HG02588 (cell line): ENCODE results near the gene CCDC188.

ENCODE experiments used
- ATAC-seq: cut with Tn5 transposase; IDR thresholded peaks from one replicate; pipeline ENCODE4 v1.9.1; 2021; ENCODE audit warnings: mild to moderate bottlenecking, moderate library complexity; ENCODE audit not compliant: unreplicated experiment

Gene CCDC188

GRCh38 chr22:20151276-20151588 is 377 bp upstream of the CCDC188 start:
- no peak for ATAC-seq

DNA sequence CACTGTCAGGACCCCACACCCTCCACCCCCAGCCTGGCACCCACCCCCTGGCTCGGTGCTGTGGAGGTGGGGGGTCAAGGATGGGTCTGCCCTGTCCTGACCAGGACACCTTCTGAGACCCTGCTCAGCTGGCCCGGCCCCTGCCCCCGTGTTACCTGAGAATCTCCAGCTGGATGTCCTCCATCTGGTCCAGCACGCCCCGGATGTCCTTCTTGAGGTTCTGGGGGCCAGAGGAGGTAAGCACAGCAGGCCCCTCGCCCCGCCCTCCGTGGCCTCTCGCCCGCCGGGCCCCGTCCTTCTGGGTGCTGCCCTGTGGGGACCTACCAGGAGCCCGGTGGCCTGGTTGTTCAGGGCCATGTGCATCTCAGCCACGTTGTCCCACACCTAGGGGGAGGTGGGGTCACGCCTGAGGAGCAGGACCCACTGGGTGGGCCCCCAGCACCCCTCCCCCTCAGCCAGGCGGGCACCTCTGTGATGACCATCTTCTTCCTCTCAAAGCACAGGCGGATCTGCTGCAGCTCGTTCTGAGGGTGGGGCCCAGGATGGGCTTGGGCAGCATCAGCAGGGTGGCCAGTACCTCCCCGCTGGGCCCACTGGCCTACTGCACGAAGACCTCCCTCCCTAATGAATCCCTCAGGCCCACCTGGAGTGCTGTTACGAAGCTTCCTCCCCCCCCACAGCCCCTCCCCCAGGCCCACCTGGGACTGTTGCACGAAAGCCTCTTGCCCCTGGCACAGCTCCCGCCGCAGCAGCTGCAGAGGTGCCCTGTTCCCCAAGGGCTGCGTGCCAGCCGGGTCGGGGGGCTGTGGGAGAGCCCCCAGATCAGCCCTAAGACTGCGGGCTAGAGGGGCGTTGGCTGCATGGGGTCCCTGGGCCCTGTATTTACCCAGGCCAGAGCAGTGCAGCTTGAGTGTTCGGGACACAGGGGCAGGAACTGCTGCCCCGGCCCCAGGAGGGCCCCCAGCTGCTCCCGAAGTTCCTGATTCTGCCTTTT is 1.3 kb downstream of the CCDC188 start:
- ATAC-seq = no peak

- ATAC-seq = no peak
Observed at GRCh38 chr22:20148414-20148813, 2.4 kb downstream of the CCDC188 start.

GRCh38 chr22:20147237-20147988 is 3.4 kb downstream of the CCDC188 start:
- no peak for ATAC-seq

DNA sequence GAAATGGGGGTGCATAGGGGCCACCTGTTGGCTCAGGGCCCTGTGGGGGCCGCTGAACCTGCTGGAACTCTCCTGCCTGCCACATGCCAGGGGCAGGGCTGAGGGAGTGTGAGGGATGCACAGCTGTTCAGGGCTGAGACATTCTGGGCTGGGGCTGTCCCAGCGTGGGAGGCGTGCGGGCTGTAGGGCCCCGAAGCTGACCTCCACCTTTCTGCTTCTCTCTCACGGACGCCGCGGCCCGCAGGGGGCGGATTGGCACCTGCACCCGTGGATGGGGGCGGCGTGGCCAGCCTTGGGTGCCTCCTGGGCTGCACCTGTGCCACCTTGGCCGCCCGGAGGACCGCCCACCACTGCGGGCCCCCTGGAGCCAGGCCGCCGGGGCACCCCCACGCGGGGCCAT is 4.1 kb downstream of the CCDC188 start:
- no peak for ATAC-seq

DNA sequence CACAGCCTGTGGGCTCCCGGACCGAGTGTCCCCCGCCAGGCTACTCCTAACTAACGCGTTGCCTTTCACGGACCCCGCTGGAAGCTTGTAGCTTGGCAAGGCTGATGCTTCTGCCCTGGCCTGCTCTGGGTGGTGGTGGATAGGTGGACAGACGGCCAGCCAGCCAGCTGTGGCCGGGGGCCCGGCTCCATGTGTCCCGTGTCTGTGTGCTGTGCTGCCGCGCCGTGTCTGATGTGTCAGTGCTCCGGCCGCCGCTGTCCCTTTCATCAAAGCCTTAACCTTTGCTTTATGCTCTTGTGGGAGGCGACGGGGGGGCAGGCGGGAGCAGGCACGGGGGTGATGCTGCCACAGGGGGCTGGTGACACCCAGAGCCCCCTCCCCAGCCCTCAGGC is 5.0 kb downstream of the CCDC188 start:
- ATAC-seq = no peak

GRCh38 chr22:20145206-20145831 is 5.5 kb downstream of the CCDC188 start:
- ATAC-seq = no peak

- ATAC-seq = no peak
Observed at GRCh38 chr22:20143883-20144665, 6.8 kb downstream of the CCDC188 start.

- no peak for ATAC-seq
Observed at GRCh38 chr22:20142711-20143621, 7.9 kb downstream of the CCDC188 start.

DNA sequence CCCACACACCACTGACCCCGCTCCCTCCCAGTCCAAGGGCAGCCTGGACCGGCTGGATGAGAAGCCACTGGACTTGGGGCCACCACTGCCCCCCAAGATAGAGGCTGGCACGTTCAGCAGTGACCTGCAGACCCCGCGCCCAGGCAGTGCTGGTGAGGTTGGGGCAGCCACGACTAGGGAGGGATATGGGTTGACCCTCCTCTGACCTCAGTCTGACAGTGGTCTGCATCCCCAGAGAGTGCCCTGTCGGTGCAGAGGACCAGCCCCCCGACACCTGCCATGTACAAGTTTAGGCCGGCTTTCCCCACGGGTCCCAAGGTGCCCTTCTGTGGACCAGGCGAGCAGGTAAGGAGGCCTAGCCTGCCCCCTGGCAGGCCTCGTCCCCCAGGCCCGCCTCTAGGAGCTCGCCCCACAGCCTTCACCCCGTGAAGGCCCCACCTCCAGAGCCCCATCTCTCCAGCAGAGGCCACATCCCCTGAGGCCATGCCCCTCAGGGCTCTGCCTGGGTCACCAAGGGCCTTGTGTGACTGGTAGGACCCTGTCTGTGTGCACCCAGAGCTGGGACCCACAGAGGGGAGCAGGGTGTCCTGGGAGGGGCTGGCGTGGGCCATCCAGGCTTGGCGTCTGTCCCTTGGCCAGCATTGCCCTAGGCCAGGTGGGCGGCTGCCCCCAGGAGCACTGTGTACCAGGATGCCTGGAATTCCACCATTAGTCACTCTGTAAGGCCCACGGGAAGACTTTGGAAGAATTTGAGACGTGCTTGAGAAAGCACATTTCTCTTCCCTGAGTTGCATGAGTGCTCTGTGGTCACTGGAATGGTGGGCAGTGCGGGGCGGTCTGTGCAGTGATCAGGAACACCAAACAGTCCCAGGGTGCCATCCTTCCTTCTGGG is 9.4 kb downstream of the CCDC188 start:
- ATAC-seq = no peak

DNA sequence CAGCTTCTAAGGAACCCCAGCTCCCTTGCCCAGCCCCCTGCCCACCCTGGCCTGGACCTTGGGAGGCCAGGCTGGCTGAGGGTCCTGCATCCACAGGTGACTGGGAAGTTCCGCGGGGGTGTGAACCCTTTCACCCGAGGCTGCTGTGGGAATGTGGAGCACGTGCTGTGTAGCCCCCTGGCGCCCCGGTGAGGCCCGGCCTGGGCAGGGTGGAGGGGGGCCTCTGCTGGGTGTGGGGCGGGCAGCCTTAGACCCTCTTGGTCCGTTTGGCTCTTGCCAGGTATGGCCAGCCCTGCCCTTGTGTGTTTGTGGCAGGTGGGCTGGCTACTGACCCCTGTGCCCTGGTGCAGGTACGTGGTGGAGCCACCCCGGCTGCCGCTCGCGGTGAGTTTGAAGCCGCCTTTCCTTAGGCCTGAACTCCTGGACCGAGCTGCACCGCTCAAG is 10.3 kb downstream of the CCDC188 start:
- no peak for ATAC-seq

DNA sequence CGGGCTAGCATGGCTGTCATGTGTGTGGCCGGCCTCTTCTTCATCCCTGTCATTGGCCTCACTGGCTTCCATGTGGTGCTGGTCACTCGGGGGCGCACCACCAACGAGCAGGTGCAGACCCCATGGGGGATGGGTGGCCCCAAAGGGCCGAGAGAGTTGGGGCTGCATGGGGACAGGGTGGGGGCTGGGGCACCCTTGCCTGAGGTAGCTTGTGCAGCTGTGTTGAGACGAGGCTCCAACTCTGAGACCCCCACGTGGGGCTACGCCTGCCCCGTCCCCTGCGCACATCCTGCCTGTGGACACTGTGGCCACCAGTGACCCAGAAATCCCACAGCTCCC is 10.8 kb downstream of the CCDC188 start:
- no peak for ATAC-seq

DNA sequence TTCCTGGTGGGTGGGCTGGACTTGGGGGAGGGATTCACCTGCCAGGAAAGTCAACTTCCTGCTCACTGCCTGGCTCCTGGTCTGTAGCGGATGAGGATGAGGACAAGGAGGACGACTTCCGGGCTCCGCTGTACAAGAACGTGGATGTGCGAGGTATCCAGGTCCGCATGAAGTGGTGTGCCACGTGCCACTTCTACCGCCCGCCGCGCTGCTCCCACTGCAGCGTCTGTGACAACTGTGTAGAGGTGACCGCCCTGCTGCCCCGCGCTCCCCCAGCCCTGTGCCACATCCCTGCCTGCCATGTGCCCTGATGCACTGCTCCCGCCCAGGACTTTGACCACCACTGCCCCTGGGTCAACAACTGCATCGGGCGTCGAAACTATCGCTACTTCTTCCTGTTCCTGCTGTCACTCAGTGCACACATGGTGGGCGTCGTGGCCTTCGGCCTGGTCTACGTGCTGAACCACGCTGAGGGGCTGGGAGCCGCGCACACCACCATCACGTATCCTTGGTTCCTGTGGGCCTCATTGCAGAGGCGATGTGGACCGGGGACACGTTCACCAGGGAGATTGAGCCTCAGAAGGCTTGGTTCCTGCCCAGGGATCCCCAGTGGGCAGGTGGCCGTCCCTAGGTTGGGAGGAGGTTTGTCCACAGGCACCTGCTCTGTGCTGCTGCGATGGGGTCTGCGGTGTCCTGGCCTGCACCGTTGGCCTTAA is 11.3 kb downstream of the CCDC188 start:
- no peak for ATAC-seq

- no peak for ATAC-seq
Observed at GRCh38 chr22:20138868-20139267, 12.0 kb downstream of the CCDC188 start.

- ATAC-seq = no peak
Observed at GRCh38 chr22:20138417-20138738, 12.5 kb downstream of the CCDC188 start.

- no peak for ATAC-seq
Observed at GRCh38 chr22:20137671-20138416, 13.0 kb downstream of the CCDC188 start.

DNA sequence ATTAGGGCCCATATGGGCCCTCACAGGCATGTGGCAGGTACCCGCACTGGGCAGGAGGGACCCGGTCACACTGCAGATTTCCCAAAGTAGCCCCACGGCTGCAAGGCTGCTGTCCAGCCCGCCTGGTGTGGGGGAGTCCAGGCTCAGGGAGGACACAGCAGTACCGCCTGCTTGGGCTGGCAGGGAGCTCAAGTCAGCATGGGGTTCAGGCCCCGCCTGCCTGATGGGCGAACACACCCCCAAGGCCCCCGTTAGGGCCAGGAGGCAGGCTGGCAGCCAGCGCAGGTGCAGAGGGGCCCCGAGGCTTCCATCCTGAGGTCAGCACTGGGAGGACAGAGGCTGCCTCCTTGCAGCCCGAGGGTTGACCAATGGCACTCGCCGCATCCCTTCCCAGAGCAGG is 13.7 kb downstream of the CCDC188 start:
- ATAC-seq = no peak

DNA sequence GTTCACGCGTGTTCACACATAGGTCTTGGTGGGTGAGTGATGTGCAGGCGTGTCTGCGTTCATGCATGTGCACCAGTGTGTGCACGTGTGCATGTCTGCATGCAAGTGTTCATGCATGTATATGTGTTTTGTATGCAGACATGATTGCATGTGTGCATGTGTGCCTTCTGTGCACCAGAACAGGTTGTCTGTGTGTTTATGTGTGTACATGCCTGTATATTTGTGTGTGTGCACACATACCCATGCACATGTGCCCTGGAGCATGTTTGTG is 14.3 kb downstream of the CCDC188 start:
- ATAC-seq = no peak
